NT2/D1 (cell line): ENCODE data around the gene PRKAG2.

Experiments used
- SUZ12 ChIP-seq: IDR thresholded peaks from 2 replicates; pipeline ENCODE4 v1.6.1; 2011; ENCODE audit not compliant: insufficient read length, insufficient read depth; ENCODE audit errors: extremely low read depth
- YY1 ChIP-seq: IDR thresholded peaks from 2 replicates; pipeline ENCODE4 v1.6.1; 2011; ENCODE audit not compliant: insufficient read length, insufficient read depth
- ZNF274 ChIP-seq: IDR thresholded peaks from 2 replicates; pipeline ENCODE4 v1.6.1; 2011; ENCODE audit warnings: mild to moderate bottlenecking, low read depth, low read length

GRCh38 chr7:151690606-151691005 is 186.3 kb downstream of the PRKAG2 start:
- TF ChIP-seq ZNF274 (no peak), YY1 (no peak), SUZ12 (no peak)
